ENCODE data around the gene CCDC80.

CCDC80 gene

GRCh38 chr3:112634786-112635541 lies 6.0 kb downstream of the CCDC80 start:
- FAIRE-seq (no peak), DNase-seq (ENCODE audit: low spot score) (no peak)

DNA sequence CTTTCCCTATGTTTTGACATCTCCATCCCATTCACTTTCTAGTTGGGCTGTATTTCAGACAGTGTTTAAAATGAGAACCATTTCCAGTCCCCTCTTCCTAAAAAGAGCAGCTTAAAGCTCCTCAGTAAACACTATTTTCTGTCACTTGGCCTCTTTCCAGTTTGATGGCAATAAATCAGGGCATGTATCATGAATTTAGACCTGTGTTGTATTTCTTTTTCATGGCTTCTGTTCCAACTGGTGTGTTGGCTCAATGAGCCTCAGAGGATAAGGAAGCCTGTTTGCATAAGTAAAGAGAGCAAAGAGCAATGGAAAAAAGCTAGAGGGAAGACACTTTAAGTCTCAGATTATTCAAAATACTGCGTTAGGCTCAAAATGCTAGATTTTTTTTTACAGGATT lies 7.2 kb downstream of the CCDC80 start:
- no peak for FAIRE-seq
- no peak for DNase-seq (ENCODE audit: low spot score)

DNA sequence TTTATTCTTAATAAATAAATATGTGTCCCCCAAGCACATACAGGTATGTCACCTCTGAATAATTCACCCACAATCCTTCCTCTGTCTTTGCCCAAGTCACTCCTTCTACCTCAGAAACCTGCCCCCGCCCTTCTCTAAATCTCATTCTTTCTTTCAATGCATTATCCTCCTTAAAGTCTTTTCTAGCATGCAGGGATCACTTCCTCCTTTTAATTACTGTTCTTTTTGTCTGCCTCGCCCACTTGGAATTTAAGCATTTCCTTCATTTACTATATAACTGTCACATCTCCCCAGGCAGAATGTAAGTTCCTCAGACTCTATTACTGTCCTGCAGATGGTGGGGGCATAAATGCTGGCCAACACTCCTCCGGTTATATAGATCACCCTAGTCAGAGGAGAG lies 7.8 kb downstream of the CCDC80 start:
- FAIRE-seq (no peak), DNase-seq (ENCODE audit: low spot score) (no peak)

DNA sequence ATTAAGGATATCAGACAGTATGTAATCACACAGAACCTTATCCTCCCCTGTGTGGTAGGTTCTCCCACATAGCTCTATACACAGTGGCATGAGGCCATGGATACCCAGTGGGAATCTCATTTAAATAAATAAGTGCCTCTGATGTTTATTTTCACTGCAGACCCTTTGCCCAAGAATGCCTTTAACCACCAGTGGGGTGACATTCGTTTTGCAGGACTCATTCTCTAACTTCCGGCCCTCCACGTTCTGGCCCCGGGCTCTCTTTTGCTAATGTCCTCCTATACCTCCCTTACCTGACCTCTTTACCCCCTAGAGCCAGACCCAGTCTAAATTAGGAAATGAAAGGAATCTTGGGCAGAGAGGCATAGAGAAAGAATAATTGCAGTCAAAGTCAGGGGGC lies 8.3 kb downstream of the CCDC80 start:
- DNase-seq (ENCODE audit: low spot score) = no peak
- FAIRE-seq = no peak

GRCh38 chr3:112631257-112631656 lies 9.7 kb downstream of the CCDC80 start:
- FAIRE-seq = no peak

DNA sequence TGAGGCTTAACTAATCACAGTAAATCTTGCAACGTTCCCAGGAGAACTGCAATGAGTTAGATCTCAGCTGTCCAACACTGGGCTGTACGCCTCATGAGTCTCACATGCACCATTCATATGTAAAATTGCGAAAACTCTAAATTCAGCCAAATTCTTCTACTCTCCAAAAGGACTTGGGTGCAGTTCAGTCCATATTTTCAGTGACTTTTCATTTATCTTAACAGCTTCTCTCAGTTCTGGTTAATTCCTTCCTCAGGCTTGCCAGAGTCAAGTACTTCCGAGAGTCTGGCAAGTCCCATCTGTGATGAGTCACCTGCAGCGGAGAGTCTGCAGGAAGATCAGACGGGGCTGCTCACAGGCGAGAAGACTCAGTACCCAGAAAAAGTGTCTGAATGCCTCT lies 11.5 kb downstream of the CCDC80 start:
- DNase-seq (ENCODE audit: low spot score) = peak; percentile 56
- peak; percentile 85 for FAIRE-seq

More at GRCh38 chr3:112631257-112631656, 9.7 kb downstream of the CCDC80 start:
- DNase-seq (ENCODE audit: low spot score) = no peak

DNA sequence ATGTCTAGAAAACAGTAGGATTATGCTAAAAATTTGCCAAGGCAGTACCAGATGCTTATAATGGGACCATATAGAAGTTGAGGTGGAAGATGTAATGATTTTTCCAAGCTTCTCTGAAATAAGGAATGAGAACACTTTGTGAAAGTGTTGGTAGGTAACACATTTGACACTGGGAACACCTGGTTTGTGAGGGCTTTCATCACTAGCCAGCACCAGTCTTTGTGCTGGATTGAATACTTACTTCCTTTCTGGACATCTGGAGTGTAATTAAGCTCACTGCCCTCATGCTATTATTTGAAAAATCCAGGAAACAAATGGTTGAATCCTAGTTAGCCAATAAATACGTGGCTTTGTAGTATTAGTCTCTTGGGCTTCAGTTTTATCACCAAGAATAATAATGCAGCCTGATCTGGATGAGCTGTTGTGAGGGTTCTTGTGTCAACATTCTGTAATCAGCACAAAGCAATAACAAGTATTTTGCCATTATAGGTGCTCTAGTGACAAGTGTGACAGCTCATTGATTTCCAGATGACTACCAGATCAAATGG lies 12.9 kb downstream of the CCDC80 start:
- FAIRE-seq (no peak), DNase-seq (ENCODE audit: low spot score) (no peak)

DNA sequence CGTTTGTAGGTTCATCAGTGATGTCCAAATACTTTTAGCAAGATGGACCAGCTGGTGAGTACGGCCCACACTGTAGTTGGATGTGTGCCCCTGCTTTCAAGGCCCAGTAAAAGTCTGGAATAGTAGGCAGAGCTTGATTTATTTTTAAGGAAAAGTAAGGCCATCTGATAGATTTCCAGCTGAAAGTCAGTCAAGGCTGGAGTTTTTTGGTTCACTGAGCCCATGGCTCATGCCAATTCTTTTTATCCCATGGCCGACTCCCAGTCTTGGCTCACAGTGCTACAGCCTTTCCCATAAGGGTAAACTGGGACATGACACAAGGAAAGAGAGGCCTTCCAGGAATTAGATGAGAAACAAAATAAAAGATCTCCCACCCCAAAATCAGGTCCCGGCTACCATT lies 13.5 kb downstream of the CCDC80 start:
- FAIRE-seq = no peak
- no peak for DNase-seq (ENCODE audit: low spot score)

GRCh38 chr3:112623717-112624116 lies 17.2 kb downstream of the CCDC80 start:
- FAIRE-seq (no peak), DNase-seq (ENCODE audit: low spot score) (no peak)

- no peak for DNase-seq (ENCODE audit: low spot score)
- FAIRE-seq = no peak
These were observed 17.7 kb downstream of the CCDC80 start for GRCh38 chr3:112623213-112623612.

DNA sequence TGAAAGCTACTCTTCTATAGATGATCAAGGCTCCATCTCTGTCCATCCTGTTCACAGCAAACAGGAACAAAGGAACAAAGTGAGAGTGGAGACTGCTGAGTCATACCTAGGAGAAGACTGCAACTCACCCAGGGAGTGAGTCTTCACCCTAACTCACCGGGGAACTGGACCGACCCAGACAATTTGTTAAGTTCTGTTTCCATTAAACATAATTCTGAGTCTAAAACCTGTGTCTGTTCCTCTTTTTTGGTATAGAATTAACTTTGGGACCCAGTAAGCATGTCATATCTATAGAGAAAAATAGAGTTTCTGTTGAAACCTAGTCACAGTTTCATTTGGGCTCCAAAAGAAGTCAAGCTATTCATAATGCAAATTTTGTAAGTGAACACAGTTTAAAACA lies 21.6 kb downstream of the CCDC80 start:
- DNase-seq (ENCODE audit: low spot score) = no peak
- FAIRE-seq = no peak

- DNase-seq (ENCODE audit: low spot score) (no peak), FAIRE-seq (no peak)
These were observed 23.7 kb downstream of the CCDC80 start for GRCh38 chr3:112617285-112617684.

- DNase-seq (ENCODE audit: low spot score) (no peak), FAIRE-seq (no peak)
These were observed 24.8 kb downstream of the CCDC80 start for GRCh38 chr3:112615989-112616731.

DNA sequence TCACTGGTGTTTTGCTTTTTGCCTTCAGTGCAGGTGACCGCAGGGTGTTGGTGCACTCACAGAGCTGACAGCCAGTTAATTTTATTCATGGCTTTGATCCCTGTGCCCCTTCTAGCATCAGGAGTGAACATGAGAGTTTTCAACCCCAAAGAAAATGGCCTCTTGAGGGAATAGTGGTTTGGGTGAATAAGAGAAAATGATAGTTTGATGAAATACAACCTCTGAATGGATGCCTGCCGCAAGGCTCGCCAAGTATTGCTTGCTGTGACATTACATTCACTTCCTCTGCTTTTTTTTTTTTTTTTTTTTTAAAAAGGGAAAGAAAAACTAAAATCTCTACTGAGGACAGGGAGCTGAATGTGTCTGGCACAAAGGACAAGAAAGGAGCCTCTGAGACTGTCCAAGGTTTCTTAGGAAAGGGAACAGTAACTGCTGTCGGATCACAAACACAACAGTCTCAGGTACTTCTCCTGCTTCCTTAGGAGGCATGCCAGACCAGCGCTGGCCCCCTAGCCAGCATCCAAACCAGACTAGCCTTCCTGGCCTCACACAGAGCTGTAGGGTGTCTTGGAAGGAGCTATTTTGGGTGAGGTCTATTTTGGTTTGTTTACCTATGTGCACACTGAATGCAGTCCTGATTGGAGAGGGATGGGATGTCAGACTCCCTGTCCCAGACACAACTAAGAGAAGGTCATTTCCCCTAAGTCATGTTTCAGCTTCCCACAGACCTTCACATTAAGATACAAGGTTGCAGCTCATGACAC lies 29.0 kb downstream of the CCDC80 start:
- no peak for FAIRE-seq
- DNase-seq (ENCODE audit: low spot score) = no peak

GRCh38 chr3:112610121-112610520 lies 30.8 kb downstream of the CCDC80 start:
- DNase-seq (ENCODE audit: low spot score) = peak; percentile 49
- peak; percentile 48 for FAIRE-seq

- DNase-seq (ENCODE audit: low spot score) = no peak
- FAIRE-seq = no peak
These were observed 33.1 kb downstream of the CCDC80 start for GRCh38 chr3:112607863-112608262.

GRCh38 chr3:112606098-112606497 lies 34.8 kb downstream of the CCDC80 start:
- FAIRE-seq (no peak), DNase-seq (ENCODE audit: low spot score) (no peak)

- peak; percentile 47 for DNase-seq (ENCODE audit: low spot score)
- no peak for FAIRE-seq
These were observed 35.7 kb downstream of the CCDC80 start for GRCh38 chr3:112605285-112605684.

DNA sequence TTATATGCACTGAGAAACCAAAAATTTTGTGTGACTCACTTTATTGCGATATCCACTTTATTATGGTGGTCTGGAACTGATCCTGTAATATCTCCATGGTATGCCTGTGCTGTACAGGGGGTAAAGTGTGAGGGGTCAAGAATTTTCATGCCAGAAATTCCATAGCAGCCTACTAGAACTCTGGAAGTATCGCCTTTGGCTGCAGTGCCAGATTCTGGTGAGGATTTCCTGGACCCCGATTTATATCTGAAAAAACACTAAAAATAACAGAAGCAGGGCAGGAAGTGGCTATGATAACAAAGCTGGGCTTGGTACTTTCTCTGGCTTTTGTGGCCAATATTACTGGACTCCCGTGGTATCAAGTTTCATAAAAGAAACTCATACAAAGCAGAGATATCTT lies 36.4 kb downstream of the CCDC80 start:
- DNase-seq (ENCODE audit: low spot score) = no peak
- no peak for FAIRE-seq

DNA sequence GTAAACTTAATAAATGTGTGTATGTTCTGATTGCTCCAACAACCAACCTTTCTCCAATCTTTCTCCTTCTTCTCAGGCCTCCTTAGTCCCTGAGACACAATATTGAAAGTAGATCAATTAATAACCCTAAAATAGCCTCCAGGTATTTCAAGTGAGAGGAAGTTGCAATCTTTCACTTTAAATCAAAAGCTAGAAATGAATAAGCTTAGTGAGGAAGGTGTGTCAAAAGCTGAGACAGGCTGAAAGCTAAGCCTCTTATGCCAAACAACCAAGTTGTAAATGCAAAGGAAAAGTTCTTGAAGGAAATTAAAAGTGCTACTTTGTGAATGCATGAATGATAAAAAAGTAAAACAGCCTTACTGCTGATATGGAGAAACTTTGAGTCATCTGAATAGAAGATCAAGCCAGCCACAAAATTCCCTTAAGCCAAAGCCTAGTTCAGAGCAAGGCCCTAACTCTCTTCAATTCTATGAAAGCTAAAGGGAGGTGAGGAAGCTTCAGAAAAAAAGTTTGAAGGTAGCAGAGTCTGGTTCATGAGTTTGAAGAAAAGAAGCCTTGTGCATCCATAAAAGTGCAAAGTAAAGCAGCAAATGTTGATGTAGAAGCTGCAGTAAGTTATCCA lies 38.6 kb downstream of the CCDC80 start:
- FAIRE-seq = no peak
- no peak for DNase-seq (ENCODE audit: low spot score)

GRCh38 chr3:112598731-112599130 lies 42.2 kb downstream of the CCDC80 start:
- no peak for DNase-seq (ENCODE audit: low spot score)

More at GRCh38 chr3:112598731-112599130, 42.2 kb downstream of the CCDC80 start:
- FAIRE-seq = no peak
